K562 (cell line): Measurements from ENCODE around the gene DAAM1. TPM values are rescaled to one million over a fixed set of nuclear protein-coding genes. Genes with fewer than 3 reads are reported as not detected.

Source experiments
- ATAC-seq: fragments of 200-7000 bp; cut with Tn5 transposase; 3 replicates; pipeline ENCODE4 v1.9.1; 2020; ENCODE audit warnings: moderate library complexity
- BruUV-seq: library from RNA; stranded (reverse); fragments of 400-500 nt; replicated peaks from 2 replicates; lab custom pipeline; 2021; lab: Mats Ljungman, UMichigan
- CTCF ChIA-PET: fragments of 300-600 bp; formaldehyde crosslinking; extraction: SDS; loops from one replicate; lab custom pipeline; 2021; ENCODE audit warnings: low intra/inter-chr PET ratio; lab: Yijun Ruan, JAX
- POLR2A ChIA-PET: fragments of 300-600, 350-650 bp; sonication (Branson Sonifier 250); formaldehyde crosslinking; extraction: SDS; loops from one replicate; lab custom pipeline; 2021; ENCODE audit warnings: antibody characterized with exemption, inconsistent platforms; lab: Yijun Ruan, JAX
- DNase-seq, 4 experiments: peaks; one replicate each; pipeline versions ENCODE4 v3.0.0 to v3.0.0-alpha.2; 2011 to 2018; ENCODE audit warnings: low spot score in 3 of 4, mixed read lengths in 3 of 4; ENCODE audit errors: extremely low read depth in 1 of 4
- FAIRE-seq: peaks from 2 replicates; lab custom pipeline; 2011; peaks lifted over from hg19 to GRCh38; lab: Jason Lieb, UNC
- H2AFZ ChIP-seq: 2 replicates; pipeline ENCODE4 v1.6.0; 2011; ENCODE audit warnings: low read depth, low read length, control low read depth, inconsistent platforms
- H3K27ac ChIP-seq: fragments of 200-600 bp; 3 replicates; pipeline ENCODE4 v1.8.0; 2011; ENCODE audit warnings: low read depth, mild to moderate bottlenecking, control low read depth, inconsistent platforms, low read length, moderate library complexity, mixed read lengths; ENCODE audit errors: extremely low read depth
- H3K27me3 ChIP-seq, 2 experiments: fragments of 300-600 bp in 1 of 2; 2 replicates in 1 of 2; 3 replicates in 1 of 2; pipeline versions ENCODE4 v1.6.0 to v1.8.0; 2011; ENCODE audit warnings: inconsistent platforms in 2 of 2, low read length in 2 of 2, mild to moderate bottlenecking in 1 of 2, mixed read lengths in 1 of 2, moderate library complexity in 1 of 2; ENCODE audit not compliant: control insufficient read depth in 2 of 2, insufficient read depth in 2 of 2
- H3K36me3 ChIP-seq: fragments of 300-600 bp; 3 replicates; pipeline ENCODE4 v1.8.0; 2011; ENCODE audit warnings: mild to moderate bottlenecking, low read length, inconsistent platforms; ENCODE audit not compliant: control insufficient read depth, insufficient read depth
- H3K4me1 ChIP-seq, 2 experiments: fragments of 200-600 bp in 1 of 2; replicated peaks in 1 of 2; 2 replicates in 1 of 2; 3 replicates in 1 of 2; pipeline versions ENCODE4 v1.5.1 to v1.8.0; 2011; ENCODE audit warnings: inconsistent platforms in 2 of 2, low read length in 2 of 2, mild to moderate bottlenecking in 1 of 2, mixed read lengths in 1 of 2, moderate library complexity in 1 of 2; ENCODE audit not compliant: control insufficient read depth in 2 of 2, insufficient read depth in 2 of 2
- H3K4me2 ChIP-seq: 2 replicates; pipeline ENCODE4 v1.6.1; 2011; ENCODE audit warnings: low read length, control low read depth, inconsistent platforms, mixed read lengths; ENCODE audit not compliant: insufficient read depth
- H3K4me3 ChIP-seq: fragments of 200-600 bp; sonication (generic), shearing (Covaris generic); 2 replicates; pipeline ENCODE4 v1.5.1; 2016; ENCODE audit warnings: control low read depth, inconsistent platforms
- H3K79me2 ChIP-seq: fragments of 200-600 bp; 3 replicates; pipeline ENCODE4 v1.8.0; 2011; ENCODE audit warnings: low read length, inconsistent platforms; ENCODE audit not compliant: control insufficient read depth, insufficient read depth
- H3K9ac ChIP-seq, 2 experiments: 2 replicates each; pipeline versions ENCODE4 v1.6.0 to v1.6.1; 2011; ENCODE audit warnings: low read depth in 2 of 2, low read length in 2 of 2, control low read depth in 1 of 2, inconsistent platforms in 1 of 2, mild to moderate bottlenecking in 1 of 2, mixed read lengths in 1 of 2; ENCODE audit not compliant: insufficient read depth in 1 of 2
- H3K9me1 ChIP-seq: one replicate; pipeline ENCODE4 v1.6.0; 2011; ENCODE audit warnings: inconsistent platforms, mild to moderate bottlenecking, low read length, moderate library complexity; ENCODE audit not compliant: control insufficient read depth, insufficient read depth
- H3K9me3 ChIP-seq: replicated peaks from 2 replicates; pipeline ENCODE4 v1.5.1; 2011; ENCODE audit warnings: low read depth, low read length, inconsistent platforms; ENCODE audit not compliant: control insufficient read depth, insufficient read depth
- H4K20me1 ChIP-seq: replicated peaks from 2 replicates; pipeline ENCODE4 v1.6.1; 2011; ENCODE audit warnings: low read length, inconsistent platforms, mixed read lengths; ENCODE audit not compliant: control insufficient read depth, insufficient read depth
- ATF7 ChIP-seq: fragments of 450-650 bp; IDR thresholded peaks from 2 replicates; pipeline ENCODE4 v1.7.1; 2014; ENCODE audit warnings: mild to moderate bottlenecking, moderate library complexity
- BRCA1 ChIP-seq, 2 experiments: fragments of 450-650 bp in 1 of 2; sonication (generic) in 1 of 2; formaldehyde crosslinking in 1 of 2; IDR thresholded peaks; 2 replicates each; pipeline versions ENCODE4 v1.5.0 to v1.6.1; 2017 to 2020; ENCODE audit warnings: mild to moderate bottlenecking in 1 of 2, missing genetic modification reagents in 1 of 2
- CBFA2T2 ChIP-seq: fragments of 450-650 bp; conservative IDR thresholded peaks from 2 replicates; pipeline ENCODE4 v1.6.1; 2017; ENCODE audit warnings: mild to moderate bottlenecking
- CBFA2T3 ChIP-seq: fragments of 450-650 bp; IDR thresholded peaks from 2 replicates; pipeline ENCODE4 v1.6.1; 2017
- HMGN3 ChIP-seq: IDR thresholded peaks from 2 replicates; pipeline ENCODE4 v1.6.1; 2011; ENCODE audit warnings: borderline replicate concordance, low read depth, mild to moderate bottlenecking, mixed read lengths, low read length; ENCODE audit not compliant: insufficient read length; ENCODE audit errors: extremely low read depth
- RUNX1 ChIP-seq: sonication (generic); IDR thresholded peaks from 2 replicates; pipeline ENCODE4 v1.6.1; 2016; ENCODE audit warnings: antibody characterized with exemption, low read depth
- SMAD1 ChIP-seq: fragments of 150-350 bp; IDR thresholded peaks from 2 replicates; pipeline ENCODE4 v1.6.1; 2014; ENCODE audit warnings: low read length, low read depth; ENCODE audit not compliant: partially characterized antibody
- U2AF2 ChIP-seq: fragments of 200-400 bp; formaldehyde crosslinking; optimal IDR thresholded peaks from 2 replicates; pipeline ENCODE3; 2017; ENCODE audit warnings: low read depth, mild to moderate bottlenecking, low read length
- ZKSCAN1 ChIP-seq: fragments of 150-350 bp; IDR thresholded peaks from 2 replicates; pipeline ENCODE4 v1.6.1; 2016; ENCODE audit warnings: low read depth, low read length
- WGBS: fragments of 100-300 bp; shearing (Covaris generic); methylation state at CpG from one replicate; pipeline ENCODE4 v1.1.6; 2016; ENCODE audit warnings: low coverage, mixed read lengths; ENCODE audit not compliant: insufficient coverage; ENCODE audit errors: missing lambda C conversion rate; 5-methylcytosine and 5-hydroxymethylcytosine counted together
- in situ Hi-C: fragments of 300-500 bp; cut with MboI; formaldehyde crosslinking; loops from 4 replicates; pipeline ENCODE4 v1.15.0; 2018; ENCODE audit warnings: inconsistent platforms, mixed read lengths
- intact Hi-C: fragments of 100-400 bp; cut with micrococcal nuclease; formaldehyde crosslinking; loops from 2 replicates; pipeline ENCODE4 v1.14.2; 2022
- polyA plus RNA-seq, 8 experiments: library from polyadenylated mRNA; depleted of rRNA in 4 of 8; stranded (reverse) in 5 of 8; unstranded in 3 of 8; fragments of >200 nt; fragmentation: Nextera tagmentation in 2 of 8; fragmentation: Illumina TruSeq in 1 of 8; extraction: Ambion mirVana in 2 of 8; extraction: Trizol in 1 of 8; gene quantifications; 2 replicates each; pipeline versions ENCODE4 v1.2.1 to v1.2.3, GENCODE V29; 2011 to 2014; ENCODE audit warnings: inconsistent platforms in 1 of 8, missing spikeins in 1 of 8
- total RNA-seq, 7 experiments: library from RNA; depleted of rRNA in 6 of 7; stranded (reverse); fragments of >200 nt in 6 of 7; fragmentation: Illumina TruSeq in 2 of 7; extraction: Trizol in 2 of 7; gene quantifications; 2 replicates each; pipeline versions ENCODE4 v1.2.1 to v1.2.3, GENCODE V29; 2011 to 2021; ENCODE audit warnings: low replicate concordance in 1 of 7

The DAAM1 gene
- total and polyA plus RNA-seq, 9 of the 15 experiments (the other 6 are each of a cell fraction or from before 2014, with no cell fraction given) = 3.6 to 11.6 (median 6.7) TPM

DNA sequence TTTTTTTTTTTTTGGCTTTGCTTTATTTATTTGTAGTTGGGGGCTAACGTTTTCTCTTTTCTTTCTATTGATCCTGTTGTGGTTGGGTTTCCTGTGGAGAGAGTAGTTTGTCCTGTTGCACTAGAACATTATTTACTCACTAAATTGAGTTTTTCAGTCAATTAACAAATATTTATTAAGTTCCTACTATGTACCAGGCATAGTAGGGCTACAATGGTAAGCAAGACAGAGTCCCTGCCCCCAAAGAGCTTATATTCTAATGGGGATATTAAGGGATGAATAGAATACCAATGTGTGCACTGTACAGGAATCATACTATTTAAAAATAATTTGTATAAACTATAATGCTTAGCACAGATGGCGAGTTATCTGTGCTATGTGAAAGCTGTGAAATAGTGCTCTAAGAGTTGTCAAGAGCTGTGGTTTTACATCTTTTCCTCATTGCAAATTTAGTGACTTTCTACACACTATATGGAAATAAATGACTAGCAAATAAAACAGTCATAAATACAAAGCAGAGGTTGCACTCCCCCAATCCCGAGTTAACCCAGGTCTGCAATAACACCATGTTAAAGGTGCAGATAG, 181.8 kb downstream of the DAAM1 start:
- ChIA-PET POLR2A (no interaction called here), CTCF (no interaction called here)
- Histone ChIP-seq H3K4me1 (peaks cover 0 to 5% of the 10 kb centered on the region in 2 experiments; a peak in 2 of 5 replicates), H3K4me2 (no peak overlapping the region), H3K27ac (no peak overlapping the region), H2AFZ (no peak overlapping the region), H3K79me2 (no peaks in the 10 kb centered on the region), H4K20me1 (no peaks in the 10 kb centered on the region), H3K9me1 (no peaks in the 10 kb centered on the region), H3K9me3 (no peaks in the 10 kb centered on the region), H3K4me3 (no peak overlapping the region), H3K27me3 (no peaks in the 10 kb centered on the region), H3K9ac (no peak overlapping the region), H3K36me3 (peaks cover 3% of the 10 kb centered on the region; the same call in 1 of the 3 replicates)
- intact Hi-C loops = no loop called here
- no peak for FAIRE-seq
- 64% methylated on average over 2 of the region's 3 CpGs for WGBS
- in situ Hi-C loops = no loop called here
- DNase-seq = no peak
- TF ChIP-seq RUNX1 = no peak
- peak; percentile 54; the same call in 1 of the 2 replicates for TF ChIP-seq ZKSCAN1
- ATAC-seq = no peak
- BruUV-seq = no TSS peak

GRCh38 chr14:59371771-59372170, 183.3 kb downstream of the DAAM1 start:
- Histone ChIP-seq H3K36me3 (peaks cover 3% of the 10 kb centered on the region; the same call in 1 of the 3 replicates), H3K27ac (no peak overlapping the region), H3K79me2 (no peaks in the 10 kb centered on the region), H3K9me3 (no peaks in the 10 kb centered on the region), H3K4me1 (peaks cover 0 to 5% of the 10 kb centered on the region in 2 experiments; a peak in 2 of 5 replicates), H3K4me3 (no peak overlapping the region), H4K20me1 (no peaks in the 10 kb centered on the region), H3K9ac (no peak overlapping the region), H3K4me2 (peak overlapping the region; percentile 11; the same call in 1 of the 2 replicates), H2AFZ (no peak overlapping the region), H3K9me1 (no peaks in the 10 kb centered on the region), H3K27me3 (no peaks in the 10 kb centered on the region)
- ChIA-PET CTCF (no interaction called here), POLR2A (no interaction called here)
- DNase-seq = peak in 1 of 4 experiments; percentile 12
- ATAC-seq = no peak
- no TSS peak for BruUV-seq
- FAIRE-seq = no peak
- WGBS = 0% methylated on average over 2 of the region's 2 CpGs
- in situ Hi-C loops (no loop called here), intact Hi-C loops (no loop called here)
- TF ChIP-seq SMAD1 = no peak
- 0 out of 2 replicates have a peak, but pooled peaks have one; percentile 17 for TF ChIP-seq CBFA2T2
- peak; percentile 49; the same call in 1 of the 2 replicates for TF ChIP-seq CBFA2T3
- TF ChIP-seq BRCA1 (IDR thresholded peaks at IDR 0.05) = no peak
- TF ChIP-seq BRCA1 (CRISPR knock-in tag; IDR thresholded peaks at IDR 0.05) = no peak
- TF ChIP-seq U2AF2 = no peak
- no peak for TF ChIP-seq HMGN3
- no peak for TF ChIP-seq ATF7
